Stimulated activated CD4-positive, alpha-beta T cell treated with anti-CD3 and anti-CD28 coated beads, TNF-alpha, amount 100 ng/mL, for 48 hours (primary cell): ENCODE measurements around the gene SLC25A25.

Source experiments
- DNase-seq, 3 donors: peaks; one replicate each; pipeline ENCODE4 v3.0.0-alpha.2; 2020; ENCODE audit warnings: low read depth in 3 of 3

Gene SLC25A25

DNA sequence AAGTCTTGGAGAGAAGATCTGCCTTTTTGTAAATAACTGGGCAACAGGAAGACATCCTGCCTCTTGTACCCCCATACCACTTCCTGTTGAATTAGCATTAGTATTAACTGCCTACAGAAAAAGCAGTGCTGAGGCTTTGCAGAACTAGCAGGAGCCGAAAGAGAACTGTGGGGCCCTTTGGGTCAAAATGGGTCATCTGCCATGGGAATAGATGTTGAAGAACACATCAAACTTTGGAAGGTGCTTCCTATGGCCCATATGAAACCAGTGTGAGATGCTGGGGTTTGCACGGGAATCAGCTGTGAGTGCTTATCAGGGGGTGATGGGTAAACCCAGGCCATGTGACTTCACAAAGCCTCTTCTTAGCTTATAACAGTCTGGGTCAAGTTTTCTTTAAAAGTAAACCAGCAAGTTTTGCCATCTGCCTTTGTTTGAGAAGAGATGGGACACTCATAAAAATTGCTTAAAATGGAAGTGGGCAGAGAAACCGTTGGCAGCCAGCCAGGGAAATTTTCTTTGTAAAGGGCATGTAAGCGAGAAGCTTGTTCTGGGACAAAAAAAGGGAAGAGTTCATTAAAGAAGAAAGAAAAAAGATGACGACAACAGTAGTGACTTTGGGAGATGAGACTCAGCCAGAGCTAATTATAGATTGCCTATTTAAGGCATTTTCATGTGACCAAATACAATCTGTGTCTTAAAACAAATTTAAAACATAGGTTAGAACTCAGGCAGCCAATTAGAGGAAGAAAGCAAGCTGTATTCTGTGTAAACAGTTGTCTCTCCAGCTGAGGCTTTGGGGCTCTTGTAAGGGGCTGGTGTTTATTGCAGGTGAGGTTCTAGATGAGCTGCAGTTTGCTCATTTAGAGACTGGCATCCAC lies 4.4 kb downstream of the SLC25A25 start:
- DNase-seq = peak in 2 of 3 donors; percentile 40 to 44

DNA sequence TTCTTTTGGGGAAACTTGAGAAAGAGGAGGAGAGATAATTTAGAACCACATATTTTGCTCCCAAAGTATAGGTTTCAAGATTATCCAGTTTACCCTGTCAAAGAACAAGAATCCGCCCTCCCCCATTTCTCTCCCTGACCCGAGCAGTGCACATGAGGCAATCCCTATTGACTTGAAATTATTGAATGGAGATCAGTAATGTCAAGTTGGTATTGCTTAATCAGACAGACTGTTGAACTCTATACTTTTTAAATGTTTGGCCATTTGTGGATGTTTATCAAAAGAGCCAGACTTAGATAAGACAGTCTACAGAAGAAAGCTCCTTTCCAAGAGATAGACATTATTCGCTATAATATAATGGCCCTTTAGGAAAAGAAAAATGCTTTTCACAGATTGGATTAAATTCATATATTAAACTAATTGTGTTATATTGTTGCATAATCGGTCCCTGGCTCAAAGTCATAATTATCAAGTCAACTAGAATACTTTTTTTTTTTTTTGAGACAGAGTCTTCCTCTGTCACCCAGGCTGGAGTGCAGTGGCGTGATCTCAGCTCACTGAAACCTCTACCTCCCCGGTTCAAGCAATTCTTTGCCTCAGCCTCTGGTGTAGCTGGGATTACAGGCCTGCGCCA lies 5.3 kb downstream of the SLC25A25 start:
- DNase-seq = no peak

DNA sequence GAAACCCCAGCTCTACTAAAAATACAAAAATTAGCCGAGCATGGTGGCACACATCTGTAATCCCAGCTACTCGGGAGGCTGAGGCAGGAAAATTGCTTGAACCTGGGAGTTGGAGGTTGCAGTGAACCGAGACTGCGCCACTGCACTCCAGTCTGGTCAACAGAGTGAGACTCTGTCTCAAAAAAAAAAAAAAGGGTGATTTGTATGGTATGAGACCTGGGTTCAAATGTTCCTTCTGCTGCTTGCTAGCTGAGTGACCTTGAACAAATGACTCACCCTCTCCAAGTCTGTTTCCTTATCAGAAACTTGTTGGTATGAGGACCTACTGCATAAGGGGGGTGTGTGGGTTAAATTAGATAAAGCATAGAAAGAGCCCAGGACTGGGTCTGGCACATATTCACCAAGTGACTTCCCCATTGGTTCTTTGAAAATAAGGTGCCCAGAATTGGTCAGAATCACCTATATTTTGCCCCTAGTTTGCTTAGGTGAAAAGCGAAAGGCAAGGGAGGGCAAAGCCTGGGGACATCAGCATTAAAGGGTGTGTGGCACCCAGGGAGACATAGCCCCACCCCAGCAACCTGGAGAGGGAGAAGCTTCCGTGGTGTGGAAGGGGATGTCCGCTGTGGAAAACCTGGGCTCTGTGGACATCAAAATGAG lies 9.9 kb downstream of the SLC25A25 start:
- no peak for DNase-seq

DNA sequence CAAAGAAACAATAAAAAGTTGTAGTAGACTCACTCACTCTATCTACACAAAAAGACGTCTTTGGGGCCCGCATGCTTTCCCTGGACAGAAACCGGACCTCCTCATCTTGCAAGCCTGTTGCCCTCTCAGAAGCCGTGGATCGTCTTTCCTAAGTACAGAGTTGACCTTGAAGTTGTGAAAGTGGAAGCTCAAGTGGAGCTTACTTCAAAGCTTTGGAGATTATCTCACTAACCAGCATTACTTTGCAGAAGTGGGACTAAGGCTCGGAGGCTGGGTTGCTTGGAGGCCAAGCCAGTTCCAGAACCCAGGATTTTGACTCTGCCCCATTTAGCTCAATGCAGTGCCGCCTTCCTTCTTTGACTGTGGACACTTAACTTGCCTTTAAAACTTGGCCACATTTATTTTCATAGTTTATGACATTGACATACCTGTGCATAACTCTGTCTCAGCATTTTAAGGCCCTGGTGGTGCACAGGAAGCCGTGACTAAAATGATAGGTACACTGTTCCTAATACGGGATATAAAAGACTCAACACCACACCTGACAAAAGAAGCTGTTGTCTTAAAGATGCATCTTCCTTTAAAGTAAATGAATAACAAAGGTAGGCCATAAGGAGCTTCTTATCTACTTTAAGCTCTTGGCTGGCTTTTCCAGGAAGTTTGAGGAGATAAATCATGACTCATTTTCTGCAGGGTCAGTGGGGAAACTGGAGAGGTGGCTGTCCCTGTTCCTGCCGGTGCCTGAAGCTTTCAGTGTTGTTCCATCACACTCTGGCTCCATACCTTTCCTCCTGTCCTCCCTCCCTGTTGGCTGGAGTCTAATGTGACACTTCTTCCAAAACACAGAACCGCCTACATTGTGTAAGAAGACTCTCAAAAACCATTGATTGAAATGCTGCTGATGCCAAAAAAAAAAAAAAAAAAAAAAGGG lies 10.7 kb downstream of the SLC25A25 start:
- no peak for DNase-seq

DNA sequence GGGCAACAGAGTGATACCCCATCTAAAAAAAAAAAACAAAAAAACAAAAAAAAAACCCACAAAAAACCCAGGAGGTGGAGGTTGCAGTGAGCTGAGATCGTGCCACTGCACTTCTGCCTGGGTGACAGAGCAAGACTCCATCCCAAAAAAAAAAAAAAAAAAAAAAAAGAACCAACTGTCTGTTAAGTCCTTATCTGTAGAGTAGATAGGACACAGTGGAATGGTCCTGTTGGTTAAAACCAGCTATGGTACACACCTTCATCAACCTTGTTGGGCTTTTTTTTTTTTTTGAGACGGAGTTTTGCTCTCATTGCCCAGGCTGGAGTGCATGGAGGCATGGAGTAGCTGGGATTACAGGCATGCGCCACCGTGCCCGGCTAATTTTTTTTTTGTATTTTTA lies 12.2 kb downstream of the SLC25A25 start:
- DNase-seq = no peak

DNA sequence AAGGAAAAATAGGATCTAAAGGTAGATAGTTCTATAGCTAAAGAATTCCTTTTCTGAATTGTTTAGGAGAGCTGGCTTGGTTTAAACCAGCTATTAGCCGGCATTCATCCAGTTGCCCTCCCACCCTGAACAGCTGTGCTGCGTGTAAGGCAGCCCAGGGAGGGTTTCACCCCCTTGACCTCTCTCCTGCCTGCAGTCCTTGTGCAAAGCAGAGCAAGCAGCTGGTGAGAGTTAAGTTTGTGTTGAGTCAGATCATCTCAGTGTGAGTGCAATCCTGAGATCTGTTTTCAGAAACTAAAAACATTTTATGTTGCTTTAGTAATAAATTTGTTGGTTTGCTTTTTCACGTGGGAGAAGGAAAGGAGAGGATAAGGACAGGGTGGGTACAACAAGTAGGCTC lies 13.0 kb downstream of the SLC25A25 start:
- DNase-seq = no peak

DNA sequence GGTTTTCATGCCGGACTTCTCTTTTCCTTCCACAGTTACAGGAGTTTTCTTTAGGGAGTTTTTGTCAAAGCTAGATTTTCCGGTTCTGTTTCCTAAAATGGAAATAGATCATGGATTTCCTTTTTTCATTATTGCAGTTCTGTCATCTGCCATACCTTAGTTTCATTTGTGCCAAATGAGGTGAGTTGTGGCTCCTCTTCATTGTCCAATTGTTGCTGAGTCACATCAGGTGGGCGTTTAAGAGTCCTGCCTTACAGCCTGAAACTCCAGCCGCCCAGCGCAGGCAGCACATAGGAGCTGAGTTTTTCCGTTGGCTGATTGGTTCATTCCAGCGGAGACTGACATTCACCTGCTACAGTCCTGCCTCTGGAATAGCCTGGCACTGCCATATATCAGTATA lies 14.1 kb downstream of the SLC25A25 start:
- no peak for DNase-seq

DNA sequence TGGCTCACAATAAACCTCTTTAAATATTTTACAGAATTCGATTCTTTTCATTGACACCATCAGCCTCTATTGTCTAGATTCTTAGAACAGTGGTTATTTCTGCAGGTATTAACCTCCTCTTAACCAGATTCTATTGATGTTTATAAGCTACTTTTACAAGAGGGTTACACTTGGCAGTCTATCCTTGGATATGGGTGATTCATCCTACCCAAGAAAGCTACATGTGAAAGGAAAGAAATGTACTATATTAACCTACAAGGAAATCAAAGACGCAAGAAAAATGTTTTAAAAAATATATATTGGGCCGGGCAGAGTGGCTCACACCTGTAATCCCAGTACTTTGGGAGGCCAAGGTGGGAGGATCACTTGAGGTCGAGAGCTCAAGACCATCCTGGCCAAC lies 16.7 kb downstream of the SLC25A25 start:
- no peak for DNase-seq

DNA sequence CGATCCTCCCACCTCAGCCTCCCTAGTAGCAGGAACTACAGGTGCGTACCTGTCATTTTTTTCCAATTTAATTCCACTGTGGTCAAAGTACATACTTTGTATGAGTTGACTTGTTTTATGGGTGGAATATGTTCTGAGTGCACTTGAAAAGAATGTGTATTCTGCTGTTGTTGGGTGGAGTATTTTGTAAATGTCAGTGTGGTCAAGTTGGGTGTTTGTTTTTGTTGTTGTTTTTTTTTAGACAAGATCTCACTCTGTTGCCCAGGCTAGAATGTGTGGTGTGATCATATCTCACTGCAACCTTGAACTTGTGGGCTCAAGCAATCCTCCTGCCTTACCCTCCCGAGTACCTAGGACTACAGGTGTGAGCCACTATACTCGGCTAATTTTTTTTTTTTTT lies 17.9 kb downstream of the SLC25A25 start:
- no peak for DNase-seq

DNA sequence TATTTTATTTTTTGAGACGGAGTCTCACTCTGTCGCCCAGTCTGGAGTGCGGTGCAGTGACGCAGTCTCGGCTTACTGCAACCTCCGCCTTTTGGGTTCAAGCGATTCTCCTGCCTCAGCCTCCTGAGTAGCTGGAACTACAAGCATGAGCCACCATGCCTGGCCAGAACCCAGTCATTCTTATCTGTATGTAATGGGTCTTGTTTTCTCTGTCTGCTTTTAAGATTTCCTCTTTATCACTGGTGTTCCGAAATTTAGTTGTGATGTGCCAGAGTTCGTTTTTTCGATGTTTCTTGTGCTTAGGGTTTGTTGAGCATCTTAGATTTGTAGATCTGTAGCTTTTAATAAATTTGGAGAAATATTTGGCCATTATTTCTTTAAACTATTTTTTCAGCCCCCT lies 19.2 kb downstream of the SLC25A25 start:
- DNase-seq = no peak

DNA sequence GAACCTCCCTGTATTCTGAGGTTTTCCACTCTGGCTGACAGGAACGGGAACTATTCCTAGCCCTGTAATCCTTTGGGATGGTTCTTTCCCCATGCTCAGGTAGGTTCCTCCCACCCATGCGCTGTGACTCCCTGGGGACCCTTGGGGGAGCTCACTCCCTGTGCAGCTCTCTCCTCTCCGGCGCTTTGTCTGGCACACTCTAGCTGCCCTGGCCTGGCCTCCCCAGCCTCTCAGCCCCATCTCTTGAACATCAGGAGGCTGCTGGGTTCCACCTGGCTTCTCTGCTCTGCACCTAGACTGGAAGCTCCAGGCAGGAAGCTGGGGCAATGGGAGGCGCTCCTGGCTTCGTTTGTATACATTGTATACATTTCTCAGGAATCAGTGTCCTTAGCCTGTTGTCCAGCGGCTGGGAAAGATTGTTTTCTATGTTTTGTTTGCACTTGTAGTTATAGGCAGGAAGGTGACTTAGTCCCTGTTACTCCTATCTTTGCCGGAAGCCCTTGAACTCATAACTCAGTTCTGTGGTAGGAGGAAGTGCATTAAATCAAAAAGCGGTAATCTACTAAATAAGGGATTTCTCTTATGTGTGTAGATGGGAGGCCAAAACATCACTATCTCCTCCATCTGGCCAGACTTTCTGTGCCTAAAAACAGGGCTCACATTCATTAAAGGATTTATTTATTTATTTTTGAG lies 20.4 kb downstream of the SLC25A25 start:
- no peak for DNase-seq

DNA sequence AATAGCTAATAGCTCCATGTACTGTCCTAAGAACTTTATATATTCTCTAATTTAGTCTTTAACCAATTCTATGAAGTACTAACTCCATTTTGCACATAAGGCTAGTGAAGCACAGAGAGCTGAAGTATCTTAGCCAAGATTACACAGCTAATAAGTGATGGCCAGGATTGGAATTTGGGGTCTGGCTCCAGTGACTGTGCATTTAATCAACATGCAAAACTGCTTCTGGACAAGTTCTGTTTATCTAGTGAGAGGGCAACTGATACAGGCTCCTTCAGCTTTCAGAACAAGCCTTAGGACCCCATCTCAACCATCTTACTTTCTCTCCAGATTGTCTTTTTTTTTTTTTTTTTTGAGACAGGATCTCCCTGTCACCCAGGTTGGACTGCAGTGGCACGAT lies 21.3 kb downstream of the SLC25A25 start:
- no peak for DNase-seq

DNA sequence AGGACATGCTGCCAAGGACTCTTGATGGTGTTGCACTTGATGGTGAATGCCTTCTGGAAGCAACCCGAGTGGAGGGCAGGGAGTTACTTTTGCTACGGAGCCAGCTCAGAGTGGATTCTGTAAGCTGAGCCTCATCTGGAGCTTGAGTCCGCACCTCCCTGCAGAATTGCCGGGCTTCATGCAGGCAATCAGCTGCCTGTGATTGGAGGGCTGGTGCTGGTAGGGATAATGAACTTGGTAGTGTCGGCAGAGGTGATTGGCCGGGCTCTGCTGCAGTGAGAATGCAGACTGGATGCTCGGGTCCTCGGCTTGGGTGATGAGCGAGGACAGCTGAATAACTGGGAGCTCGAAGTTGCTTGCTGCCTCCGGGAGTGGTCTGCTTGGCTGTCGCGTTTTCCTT lies 23.1 kb downstream of the SLC25A25 start:
- no peak for DNase-seq

DNA sequence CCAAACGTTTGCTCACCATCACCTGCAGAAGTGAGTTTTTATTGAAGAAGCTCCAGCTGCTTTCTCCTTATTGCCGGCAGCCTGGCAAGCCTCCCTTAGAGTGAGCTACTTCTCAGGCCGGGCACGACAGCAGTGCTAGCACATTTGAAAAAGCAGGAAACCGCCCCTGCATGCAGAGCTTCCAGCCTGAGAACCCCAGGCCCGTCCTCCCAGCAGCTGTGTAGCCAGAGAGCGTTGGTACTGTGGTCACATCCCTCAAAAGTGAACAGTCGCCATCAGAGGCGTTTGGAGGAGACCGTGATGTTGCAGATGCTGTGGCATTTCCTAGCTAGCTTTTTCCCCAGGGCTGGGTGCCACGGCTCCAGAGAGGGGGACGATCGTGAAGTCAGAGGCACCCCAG lies 23.5 kb downstream of the SLC25A25 start:
- DNase-seq = no peak

DNA sequence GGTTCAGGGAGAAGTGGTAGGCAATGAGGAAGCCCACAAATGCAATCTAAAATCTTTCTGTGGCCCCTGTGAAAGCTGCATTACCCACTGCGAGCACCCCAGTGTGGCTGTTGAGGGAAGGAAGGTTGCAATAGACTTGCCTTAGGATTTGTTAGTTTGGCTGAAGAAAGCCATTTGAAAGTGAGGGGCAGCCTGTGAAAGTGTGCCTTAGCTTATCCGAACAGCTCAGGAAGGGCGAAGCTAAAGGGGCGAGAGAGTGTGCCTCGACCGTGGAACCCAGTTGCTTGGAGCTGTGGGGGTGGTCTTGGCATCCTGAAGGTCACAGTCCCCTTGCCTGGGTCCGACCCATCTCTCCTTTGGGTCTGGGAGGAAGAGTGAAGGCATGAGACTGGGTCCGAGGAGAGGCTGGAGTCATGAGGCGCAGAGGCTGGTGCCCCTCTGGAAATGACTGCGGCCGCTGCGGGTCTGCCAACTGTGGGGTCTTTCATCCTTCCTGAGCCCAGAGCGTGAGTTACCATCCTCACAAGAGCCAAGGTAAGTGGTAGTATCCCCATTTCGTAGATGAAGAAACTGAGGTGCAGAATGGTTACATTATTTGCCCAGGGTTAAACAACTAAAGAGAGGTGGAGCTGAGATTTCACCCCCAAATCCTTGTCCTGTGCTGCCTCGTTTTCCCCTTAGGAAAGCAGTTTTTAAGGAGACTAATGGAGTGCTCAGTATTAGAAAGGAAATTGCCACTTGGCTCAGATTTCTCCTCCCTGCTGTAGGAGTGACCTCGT lies 24.4 kb downstream of the SLC25A25 start:
- DNase-seq = no peak

DNA sequence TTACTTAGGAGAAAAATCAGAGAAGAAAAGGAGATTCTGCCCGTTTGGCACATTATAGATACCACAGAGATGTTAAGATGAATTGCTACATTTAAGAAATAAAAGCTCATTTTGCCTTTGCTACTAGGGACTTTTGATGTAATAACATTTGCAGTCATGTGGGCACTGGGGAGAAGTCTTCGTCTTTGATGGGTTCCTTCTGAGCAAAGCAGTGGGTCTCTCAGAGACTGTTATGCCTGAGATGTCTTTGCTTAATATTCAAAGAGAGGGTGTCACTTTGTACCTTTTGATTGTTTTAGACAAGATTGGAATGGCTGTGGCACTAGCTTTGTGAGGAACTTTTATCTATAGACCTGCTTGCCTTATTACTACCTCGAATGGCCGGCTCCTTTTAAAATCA lies 25.0 kb downstream of the SLC25A25 start:
- no peak for DNase-seq

DNA sequence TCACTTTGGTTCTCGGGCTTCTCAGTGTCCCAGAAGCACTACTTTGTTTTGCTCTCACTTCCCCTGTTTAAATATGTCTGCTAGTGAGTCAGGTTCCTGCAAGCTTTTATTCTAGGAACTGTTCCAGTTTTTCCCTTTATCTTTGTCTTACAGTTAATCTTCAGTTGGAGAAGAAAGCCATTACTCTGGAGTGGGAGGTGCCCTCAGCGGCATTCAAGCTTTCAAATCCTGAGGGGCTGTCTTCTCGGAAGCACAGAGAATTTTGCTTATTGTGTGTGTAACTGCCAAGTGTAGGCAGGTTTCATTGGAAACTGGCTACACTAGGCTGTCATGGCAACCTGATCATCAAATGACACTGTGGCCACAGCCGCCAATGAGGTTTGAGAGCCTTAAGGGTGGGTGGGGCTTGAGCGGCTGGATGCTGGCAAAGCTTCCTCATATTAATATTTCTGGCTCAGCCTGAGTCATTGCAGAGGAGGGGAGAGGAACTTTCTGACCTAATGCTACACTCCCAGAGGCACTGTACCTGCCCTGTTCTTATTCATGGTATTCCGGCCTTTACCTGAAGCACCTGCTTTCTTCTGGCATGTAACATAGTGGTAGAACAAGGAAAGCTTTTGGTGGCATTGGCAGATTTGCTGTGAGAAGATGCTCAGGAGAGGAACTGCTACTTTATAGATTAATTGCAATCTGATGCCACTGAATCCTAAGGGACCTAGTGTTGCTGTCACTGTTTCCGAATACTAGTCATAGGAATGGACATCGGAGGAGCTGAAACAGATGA lies 26.3 kb downstream of the SLC25A25 start:
- DNase-seq = peak; percentile 67 to 82 (median 81)

DNA sequence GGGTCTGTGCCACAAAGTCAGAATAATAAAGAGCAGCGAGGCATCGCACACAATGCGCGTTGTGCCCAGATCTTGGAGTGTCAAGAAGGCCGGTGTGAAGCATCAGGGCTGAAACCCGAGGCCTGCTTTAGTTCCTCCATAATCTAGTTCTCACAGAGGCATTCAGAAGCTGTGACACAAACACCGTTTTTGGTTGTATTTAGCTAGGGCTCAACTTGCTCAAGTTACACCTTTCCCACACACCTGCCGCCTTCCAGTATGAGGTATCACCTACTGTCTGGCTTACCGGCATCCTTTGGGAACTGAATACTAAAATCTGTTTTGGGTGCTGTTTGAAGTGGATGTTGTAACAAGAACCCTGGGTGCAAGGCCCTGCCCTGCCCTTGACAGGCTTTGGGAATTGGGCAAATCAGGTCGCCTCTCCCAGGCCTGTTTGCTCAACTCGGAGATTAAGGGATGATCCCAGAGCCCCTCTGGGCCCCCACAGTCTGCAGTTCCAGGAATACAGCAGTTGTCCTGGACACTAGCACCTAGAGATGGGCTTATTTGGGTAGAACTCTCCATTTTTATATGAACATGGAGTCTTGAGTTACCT lies 27.0 kb downstream of the SLC25A25 start:
- no peak for DNase-seq
